Measurements from ENCODE around the gene PLEKHH1.

DNA sequence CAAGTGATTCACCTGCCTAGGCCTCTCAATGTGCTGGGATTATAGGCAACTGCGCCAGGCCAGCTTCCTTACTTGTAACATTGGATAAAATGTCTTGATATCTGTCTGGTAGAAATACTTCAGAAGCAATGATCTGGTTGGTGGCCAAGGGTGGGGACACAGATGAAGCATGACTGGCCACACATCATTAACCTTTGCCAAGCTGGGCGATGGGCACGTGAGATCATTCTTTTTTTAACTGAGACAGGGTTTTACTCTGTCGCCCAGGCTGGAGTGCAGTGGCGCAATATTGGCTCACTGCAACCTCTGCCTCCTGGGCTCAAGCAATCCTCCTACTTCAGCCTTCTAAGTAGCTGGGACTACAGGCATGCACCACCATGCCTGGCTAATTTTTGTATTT is 31.1 kb downstream of the PLEKHH1 start:
- TF ChIP-seq, protein P1, sequence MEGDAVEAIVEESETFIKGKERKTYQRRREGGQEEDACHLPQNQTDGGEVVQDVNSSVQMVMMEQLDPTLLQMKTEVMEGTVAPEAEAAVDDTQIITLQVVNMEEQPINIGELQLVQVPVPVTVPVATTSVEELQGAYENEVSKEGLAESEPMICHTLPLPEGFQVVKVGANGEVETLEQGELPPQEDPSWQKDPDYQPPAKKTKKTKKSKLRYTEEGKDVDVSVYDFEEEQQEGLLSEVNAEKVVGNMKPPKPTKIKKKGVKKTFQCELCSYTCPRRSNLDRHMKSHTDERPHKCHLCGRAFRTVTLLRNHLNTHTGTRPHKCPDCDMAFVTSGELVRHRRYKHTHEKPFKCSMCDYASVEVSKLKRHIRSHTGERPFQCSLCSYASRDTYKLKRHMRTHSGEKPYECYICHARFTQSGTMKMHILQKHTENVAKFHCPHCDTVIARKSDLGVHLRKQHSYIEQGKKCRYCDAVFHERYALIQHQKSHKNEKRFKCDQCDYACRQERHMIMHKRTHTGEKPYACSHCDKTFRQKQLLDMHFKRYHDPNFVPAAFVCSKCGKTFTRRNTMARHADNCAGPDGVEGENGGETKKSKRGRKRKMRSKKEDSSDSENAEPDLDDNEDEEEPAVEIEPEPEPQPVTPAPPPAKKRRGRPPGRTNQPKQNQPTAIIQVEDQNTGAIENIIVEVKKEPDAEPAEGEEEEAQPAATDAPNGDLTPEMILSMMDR (conservative IDR thresholded peaks at IDR 0.05 in 1 of 2, IDR thresholded peaks at IDR 0.05 in 1 of 2; ENCODE audit: extremely low read depth in 1 of 2, insufficient read depth in 1 of 2, low read depth in 1 of 2, low read length in 2 of 2): no peak
- no peak for TF ChIP-seq EZH2 (IDR thresholded peaks at IDR 0.05; ENCODE audit: borderline replicate concordance, low read length)

All from mammary epithelial cell (primary cell).